Measurements from ENCODE around the gene DENND2A. TPM values are rescaled to one million over a fixed set of nuclear protein-coding genes. Genes with fewer than 3 reads are reported as not detected.
"Not testable (repeated sequence)": the region's sequence is repeated elsewhere in the genome, so short reads cannot be mapped to it uniquely, and the experiment has no call there.

Gene DENND2A
- total and polyA plus RNA-seq, 2 of the 4 experiments (the other 2 are of a cell fraction), result 7.5 to 10.3 TPM

DNA sequence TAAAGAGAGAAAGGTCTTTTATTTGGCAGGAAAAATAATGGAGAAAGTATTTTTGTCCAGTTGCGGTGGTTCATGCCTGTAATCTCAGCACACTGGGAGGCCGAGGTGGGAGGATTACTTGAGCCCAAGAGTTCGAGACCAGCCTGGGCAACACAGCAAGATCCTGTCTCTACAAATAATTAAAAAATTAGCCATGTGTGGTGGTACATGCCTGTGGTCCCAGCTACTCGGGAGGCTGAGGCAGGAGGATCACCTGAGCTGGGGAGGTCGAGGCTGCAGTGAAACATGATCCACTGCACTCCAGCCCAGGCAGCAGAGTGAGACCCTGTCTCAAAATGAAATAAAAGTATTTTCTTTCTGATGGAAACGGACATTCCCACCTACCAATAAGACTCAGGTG is 83.5 kb downstream of the DENND2A start:
- Histone ChIP-seq H3K18ac (ENCODE audit: low read depth, low read length) (no peak overlapping the region), H3K14ac (replicated peaks; ENCODE audit: low read depth, low read length) (no peak overlapping the region), H3K27ac (ENCODE audit: insufficient read depth, low read length) (no peak overlapping the region), H2AK9ac (replicated peaks; ENCODE audit: low read depth, low read length, poor library complexity) (no peak overlapping the region), H3K4me1 (ENCODE audit: control insufficient read depth, insufficient read depth, low read length) (peaks cover under 1% of the 10 kb centered on the region; the same call in 1 of the 2 replicates), H3K9me1 (ENCODE audit: insufficient read depth, low read length) (peaks cover 3% of the 10 kb centered on the region; the same call in 1 of the 2 replicates), H4K91ac (ENCODE audit: insufficient read depth, low read depth, low read length) (no peak overlapping the region), H3K27me3 (ENCODE audit: control insufficient read depth, insufficient read depth, low read length) (no peaks in the 10 kb centered on the region), H2AK5ac (ENCODE audit: low read depth, low read length) (no peak overlapping the region), H3K9me3 (ENCODE audit: control insufficient read depth, insufficient read depth, low read length) (no peaks in the 10 kb centered on the region), H3K9ac (ENCODE audit: low read depth, low read length) (no peak overlapping the region), H2BK5ac (ENCODE audit: low read depth, low read length, poor library complexity, severe bottlenecking) (no peak overlapping the region), H4K8ac (ENCODE audit: low read depth in 2 of 2, low read length in 2 of 2) (no peak overlapping the region), H3K36me3 (ENCODE audit: control insufficient read depth, insufficient read depth, low read length) (peaks cover 42% of the 10 kb centered on the region), H3K56ac (ENCODE audit: extremely low read depth, insufficient read depth, low read length) (no peak overlapping the region), H3K4ac (ENCODE audit: low read depth, low read length) (no peak overlapping the region), H3K4me3 (ENCODE audit: insufficient read depth, low read depth, low read length) (no peak overlapping the region), H3K4me2 (ENCODE audit: low read depth, low read length) (no peak overlapping the region), H2AFZ (replicated peaks; ENCODE audit: low read length, poor library complexity) (no peak overlapping the region), H3K23ac (ENCODE audit: low read depth, low read length) (no peak overlapping the region), H2BK15ac (ENCODE audit: low read depth, low read length) (no peak overlapping the region), H4K5ac (ENCODE audit: low read depth, low read length) (no peak overlapping the region), H2BK120ac (ENCODE audit: low read depth, low read length) (no peak overlapping the region), H4K20me1 (ENCODE audit: insufficient read depth, low read length) (no peaks in the 10 kb centered on the region), H3K79me1 (ENCODE audit: low read depth in 1 of 2, low read length in 2 of 2) (no peaks in the 10 kb centered on the region), H2BK20ac (ENCODE audit: low read depth, low read length) (no peak overlapping the region)
- in situ Hi-C loops (cut with MboI; ENCODE audit: low sequenced_read_pairs), result no loop called here
- ChIA-PET POLR2A (ENCODE audit: unreplicated experiment) (no interaction called here), CTCF (no interaction called here)
- WGBS, 2 experiments (ENCODE audit: extremely low coverage in 2 of 2, insufficient read length in 1 of 2), result no CpG with 5 or more reads among the region's 6 CpGs
- TF ChIP-seq MAZ (IDR thresholded peaks at IDR 0.05; ENCODE audit: borderline replicate concordance, low read depth, low read length) (no peak), POLR2A (IDR thresholded peaks at IDR 0.05; ENCODE audit: low read depth, low read length) (no peak), CEBPB (IDR thresholded peaks at IDR 0.05; ENCODE audit: low read depth, low read length) (no peak), RFX5 (IDR thresholded peaks at IDR 0.05; ENCODE audit: low read depth, low read length) (no peak), CHD1 (IDR thresholded peaks at IDR 0.05; ENCODE audit: low read depth, low read length) (no peak), MAFK (IDR thresholded peaks at IDR 0.05; ENCODE audit: low read depth, low read length) (no peak)
- TF ChIP-seq, protein P1, sequence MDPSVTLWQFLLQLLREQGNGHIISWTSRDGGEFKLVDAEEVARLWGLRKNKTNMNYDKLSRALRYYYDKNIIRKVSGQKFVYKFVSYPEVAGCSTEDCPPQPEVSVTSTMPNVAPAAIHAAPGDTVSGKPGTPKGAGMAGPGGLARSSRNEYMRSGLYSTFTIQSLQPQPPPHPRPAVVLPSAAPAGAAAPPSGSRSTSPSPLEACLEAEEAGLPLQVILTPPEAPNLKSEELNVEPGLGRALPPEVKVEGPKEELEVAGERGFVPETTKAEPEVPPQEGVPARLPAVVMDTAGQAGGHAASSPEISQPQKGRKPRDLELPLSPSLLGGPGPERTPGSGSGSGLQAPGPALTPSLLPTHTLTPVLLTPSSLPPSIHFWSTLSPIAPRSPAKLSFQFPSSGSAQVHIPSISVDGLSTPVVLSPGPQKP (IDR thresholded peaks at IDR 0.05; ENCODE audit: borderline replicate concordance, low read depth, low read length), result no peak
- DNase-seq (no peak), ATAC-seq (ENCODE audit: low read depth) (no peak)
- dilution Hi-C loops (cut with HindIII; ENCODE audit: low sequenced_read_pairs, unreplicated experiment), result no loop called here
- intact Hi-C loops (cut with micrococcal nuclease), result no loop called here
- BruUV-seq (replicated peaks), result no TSS peak

DNA sequence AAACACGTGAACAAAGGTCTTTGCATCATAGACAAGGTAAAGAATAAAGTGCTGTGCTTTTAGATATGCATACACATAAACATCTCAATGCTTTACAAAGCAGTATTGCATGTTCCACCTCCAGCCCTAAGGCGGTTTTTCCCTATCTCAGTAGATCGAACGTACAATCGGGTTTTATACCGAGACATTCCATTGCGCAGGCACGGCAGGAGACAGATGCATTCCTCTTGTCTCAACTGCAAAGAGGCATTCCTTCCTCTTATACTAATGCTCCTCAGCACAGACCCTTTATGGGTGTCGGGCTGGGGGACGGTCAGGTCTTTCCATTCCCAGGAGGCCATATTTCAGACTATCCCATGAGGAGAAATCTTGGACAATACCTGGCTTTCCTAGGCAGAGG is 87.4 kb downstream of the DENND2A start:
- H2BK5ac ChIP-seq (ENCODE audit: low read depth, low read length, poor library complexity, severe bottlenecking); dilution Hi-C loops (cut with HindIII; ENCODE audit: low sequenced_read_pairs, unreplicated experiment); CTCF ChIA-PET; intact Hi-C loops (cut with micrococcal nuclease); H2AK9ac ChIP-seq (replicated peaks; ENCODE audit: low read depth, low read length, poor library complexity); H3K9me3 ChIP-seq (ENCODE audit: control insufficient read depth, insufficient read depth, low read length); in situ Hi-C loops (cut with MboI; ENCODE audit: low sequenced_read_pairs); H2BK120ac ChIP-seq (ENCODE audit: low read depth, low read length); ATAC-seq (ENCODE audit: low read depth); H4K8ac ChIP-seq (ENCODE audit: low read depth in 2 of 2, low read length in 2 of 2); H3K9me1 ChIP-seq (ENCODE audit: insufficient read depth, low read length); H3K9ac ChIP-seq (ENCODE audit: low read depth, low read length); DNase-seq; H3K4me1 ChIP-seq (ENCODE audit: control insufficient read depth, insufficient read depth, low read length); H4K20me1 ChIP-seq (ENCODE audit: insufficient read depth, low read length); H2BK15ac ChIP-seq (ENCODE audit: low read depth, low read length); H3K79me1 ChIP-seq (ENCODE audit: low read depth in 1 of 2, low read length in 2 of 2); H3K18ac ChIP-seq (ENCODE audit: low read depth, low read length); POLR2A ChIA-PET (ENCODE audit: unreplicated experiment); BruUV-seq (replicated peaks); H2AFZ ChIP-seq (replicated peaks; ENCODE audit: low read length, poor library complexity); H4K5ac ChIP-seq (ENCODE audit: low read depth, low read length); H3K14ac ChIP-seq (replicated peaks; ENCODE audit: low read depth, low read length); H3K23ac ChIP-seq (ENCODE audit: low read depth, low read length); H3K4me3 ChIP-seq (ENCODE audit: insufficient read depth, low read depth, low read length); H3K4me2 ChIP-seq (ENCODE audit: low read depth, low read length); H4K91ac ChIP-seq (ENCODE audit: insufficient read depth, low read depth, low read length); H3K4ac ChIP-seq (ENCODE audit: low read depth, low read length); H2AK5ac ChIP-seq (ENCODE audit: low read depth, low read length); H3K56ac ChIP-seq (ENCODE audit: extremely low read depth, insufficient read depth, low read length); H2BK20ac ChIP-seq (ENCODE audit: low read depth, low read length); H3K27me3 ChIP-seq (ENCODE audit: control insufficient read depth, insufficient read depth, low read length); H3K27ac ChIP-seq (ENCODE audit: insufficient read depth, low read length): not testable (repeated sequence)
- WGBS, 2 experiments (ENCODE audit: extremely low coverage in 2 of 2, insufficient read length in 1 of 2), result 98% methylated on average over 7 of the region's 10 CpGs; no CpG with 5 or more reads in 1 of the 2 experiments
- H3K36me3 ChIP-seq (ENCODE audit: control insufficient read depth, insufficient read depth, low read length), result peaks cover 37% of the 10 kb centered on the region

Data from IMR-90 (cell line).